Measurements from ENCODE around the gene CLEC3B. TPM values are rescaled to one million over a fixed set of nuclear protein-coding genes. Genes with fewer than 3 reads are reported as not detected.

The CLEC3B gene
- total and polyA plus RNA-seq, 7 donors = 10.3 to 41.7 (median 24.6) TPM

DNA sequence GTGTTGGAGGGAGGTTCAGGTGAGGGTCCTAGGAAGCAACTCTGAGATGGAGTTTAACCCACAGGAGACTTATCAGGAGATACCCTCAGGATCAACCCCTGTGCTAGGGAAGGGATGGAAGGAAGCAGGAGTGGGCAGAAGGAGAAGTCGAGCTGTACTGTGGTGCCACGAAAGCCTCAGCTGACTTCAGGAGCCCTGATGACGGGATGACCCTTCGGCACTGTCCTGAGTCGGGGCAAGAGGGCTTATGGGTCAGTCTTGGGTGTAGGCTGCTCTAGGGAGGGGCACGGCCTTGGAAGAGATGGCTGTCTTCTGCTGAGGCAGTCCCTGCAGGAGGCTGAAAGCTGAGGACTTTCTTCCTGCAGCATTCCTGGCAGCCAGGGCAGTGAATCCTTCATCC, 7.7 kb downstream of the CLEC3B start:
- Histone ChIP-seq H3K36me3 (ENCODE audit: insufficient read depth in 1 of 2, low read depth in 1 of 2) (no peaks in the 10 kb centered on the region), H3K27me3 (ENCODE audit: insufficient read depth in 3 of 3, low read length in 2 of 3) (no peaks in the 10 kb centered on the region), H3K4me3 (no peak overlapping the region), H3K4me1 (peaks cover 4% of the 10 kb centered on the region), H3K9me3 (no peaks in the 10 kb centered on the region), H3K27ac (peak overlapping the region; percentile 39)
- intact Hi-C loops (cut with DNase I) = loop anchor here in 1 of 2 donors (10.0 kb wide), 1 partner anchor 461 kb away; no protein-coding TSS in a partner anchor
- ATAC-seq = no peak
- WGBS, 3 donors = 85 to 92% (median 86%) methylated on average over 6 of the region's 6 CpGs
- TF ChIP-seq, protein P1, sequence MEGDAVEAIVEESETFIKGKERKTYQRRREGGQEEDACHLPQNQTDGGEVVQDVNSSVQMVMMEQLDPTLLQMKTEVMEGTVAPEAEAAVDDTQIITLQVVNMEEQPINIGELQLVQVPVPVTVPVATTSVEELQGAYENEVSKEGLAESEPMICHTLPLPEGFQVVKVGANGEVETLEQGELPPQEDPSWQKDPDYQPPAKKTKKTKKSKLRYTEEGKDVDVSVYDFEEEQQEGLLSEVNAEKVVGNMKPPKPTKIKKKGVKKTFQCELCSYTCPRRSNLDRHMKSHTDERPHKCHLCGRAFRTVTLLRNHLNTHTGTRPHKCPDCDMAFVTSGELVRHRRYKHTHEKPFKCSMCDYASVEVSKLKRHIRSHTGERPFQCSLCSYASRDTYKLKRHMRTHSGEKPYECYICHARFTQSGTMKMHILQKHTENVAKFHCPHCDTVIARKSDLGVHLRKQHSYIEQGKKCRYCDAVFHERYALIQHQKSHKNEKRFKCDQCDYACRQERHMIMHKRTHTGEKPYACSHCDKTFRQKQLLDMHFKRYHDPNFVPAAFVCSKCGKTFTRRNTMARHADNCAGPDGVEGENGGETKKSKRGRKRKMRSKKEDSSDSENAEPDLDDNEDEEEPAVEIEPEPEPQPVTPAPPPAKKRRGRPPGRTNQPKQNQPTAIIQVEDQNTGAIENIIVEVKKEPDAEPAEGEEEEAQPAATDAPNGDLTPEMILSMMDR (IDR thresholded peaks at IDR 0.05) = no peak
- no peak for DNase-seq

DNA sequence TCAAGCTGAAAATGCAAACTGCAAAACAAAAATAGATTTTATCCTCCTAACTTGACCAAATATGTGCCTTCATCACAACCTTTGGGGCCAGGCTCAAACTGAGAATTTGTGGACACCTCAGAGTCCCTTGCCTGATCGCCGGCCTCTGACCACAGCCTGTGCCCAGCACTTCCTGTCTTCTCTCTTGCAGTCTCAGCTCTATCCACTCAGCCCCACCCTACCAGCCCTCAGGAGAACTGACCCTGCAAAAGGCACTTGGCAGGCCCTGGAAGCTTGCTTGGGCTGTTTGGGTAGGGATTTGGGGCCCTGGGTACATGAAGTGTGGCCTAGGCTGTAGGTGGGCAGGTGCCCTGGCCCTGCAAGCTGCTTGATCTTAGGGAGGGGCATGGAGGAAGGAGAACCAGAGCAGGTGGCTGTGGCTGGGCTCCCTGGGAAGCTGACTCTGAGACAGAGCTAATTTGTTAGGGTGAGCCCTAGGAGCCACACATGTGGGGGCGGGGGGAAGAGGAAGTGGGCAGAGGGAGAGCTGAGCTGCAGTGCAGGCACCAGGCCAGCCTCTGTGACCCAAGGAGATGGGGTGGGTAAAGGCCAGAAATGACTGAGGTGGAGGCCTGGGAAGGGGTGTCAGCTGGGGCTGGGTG, 8.6 kb downstream of the CLEC3B start:
- H3K36me3 ChIP-seq (ENCODE audit: insufficient read depth in 1 of 2, low read depth in 1 of 2) = no peaks in the 10 kb centered on the region
- 82 to 93% (median 85%) methylated on average over 3 of the region's 3 CpGs for WGBS, 3 donors
- peak overlapping the region; percentile 39 for H3K27ac ChIP-seq
- H3K27me3 ChIP-seq (ENCODE audit: insufficient read depth in 3 of 3, low read length in 2 of 3) = no peaks in the 10 kb centered on the region
- H3K4me1 ChIP-seq = no peaks in the 10 kb centered on the region
- no peaks in the 10 kb centered on the region for H3K9me3 ChIP-seq
- TF ChIP-seq, protein P1 (IDR thresholded peaks at IDR 0.05) = no peak
- no peak overlapping the region for H3K4me3 ChIP-seq
- ATAC-seq (peak in 2 of 4 donors; percentile 13 to 15), DNase-seq (peak; percentile 77)
- intact Hi-C loops (cut with DNase I) = loop anchor here in 1 of 2 donors (10.0 kb wide), 1 partner anchor 460 kb away; no protein-coding TSS in a partner anchor

DNA sequence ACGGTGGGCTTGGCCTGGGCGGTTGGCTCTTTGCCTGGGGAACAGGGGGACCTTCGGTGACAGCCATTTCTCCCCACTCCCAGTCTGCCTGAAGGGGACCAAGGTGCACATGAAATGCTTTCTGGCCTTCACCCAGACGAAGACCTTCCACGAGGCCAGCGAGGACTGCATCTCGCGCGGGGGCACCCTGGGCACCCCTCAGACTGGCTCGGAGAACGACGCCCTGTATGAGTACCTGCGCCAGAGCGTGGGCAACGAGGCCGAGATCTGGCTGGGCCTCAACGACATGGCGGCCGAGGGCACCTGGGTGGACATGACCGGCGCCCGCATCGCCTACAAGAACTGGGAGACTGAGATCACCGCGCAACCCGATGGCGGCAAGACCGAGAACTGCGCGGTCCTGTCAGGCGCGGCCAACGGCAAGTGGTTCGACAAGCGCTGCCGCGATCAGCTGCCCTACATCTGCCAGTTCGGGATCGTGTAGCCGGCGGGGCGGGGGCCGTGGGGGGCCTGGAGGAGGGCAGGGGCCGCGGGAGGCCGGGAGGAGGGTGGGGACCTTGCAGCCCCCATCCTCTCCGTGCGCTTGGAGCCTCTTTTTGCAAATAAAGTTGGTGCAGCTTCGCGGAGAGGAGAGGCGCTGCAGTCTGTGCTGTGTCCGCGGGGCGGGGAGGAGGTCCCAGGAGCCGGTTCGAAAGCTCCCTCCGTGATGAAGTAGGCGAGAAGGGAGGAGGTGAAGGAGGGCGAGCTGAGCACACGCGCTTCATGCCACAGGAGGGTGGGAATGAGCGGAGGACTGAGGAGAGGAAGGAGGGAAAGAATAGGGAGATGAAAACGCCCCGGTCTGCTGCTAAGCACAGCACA, 9.6 kb downstream of the CLEC3B start:
- ATAC-seq (peak in 3 of 4 donors; percentile 13 to 44 (median 16)), DNase-seq (peak; percentile 41 to 67)
- no peaks in the 10 kb centered on the region for H3K27me3 ChIP-seq (ENCODE audit: insufficient read depth in 3 of 3, low read length in 2 of 3)
- TF ChIP-seq, protein P1 (IDR thresholded peaks at IDR 0.05) = no peak
- peak overlapping the region; percentile 53 for H3K4me3 ChIP-seq
- H3K9me3 ChIP-seq = no peaks in the 10 kb centered on the region
- H3K36me3 ChIP-seq (ENCODE audit: insufficient read depth in 1 of 2, low read depth in 1 of 2) = no peaks in the 10 kb centered on the region
- no peak overlapping the region for H3K27ac ChIP-seq
- H3K4me1 ChIP-seq = no peaks in the 10 kb centered on the region
- intact Hi-C loops (cut with DNase I) = loop anchor here in 1 of 2 donors (2.0 to 10.0 kb wide), 2 partner anchors 175 to 459 kb away; no protein-coding TSS in a partner anchor
- WGBS, 3 donors = 33 to 37% (median 36%) methylated on average over 62 to 64 of the region's 64 CpGs

DNA sequence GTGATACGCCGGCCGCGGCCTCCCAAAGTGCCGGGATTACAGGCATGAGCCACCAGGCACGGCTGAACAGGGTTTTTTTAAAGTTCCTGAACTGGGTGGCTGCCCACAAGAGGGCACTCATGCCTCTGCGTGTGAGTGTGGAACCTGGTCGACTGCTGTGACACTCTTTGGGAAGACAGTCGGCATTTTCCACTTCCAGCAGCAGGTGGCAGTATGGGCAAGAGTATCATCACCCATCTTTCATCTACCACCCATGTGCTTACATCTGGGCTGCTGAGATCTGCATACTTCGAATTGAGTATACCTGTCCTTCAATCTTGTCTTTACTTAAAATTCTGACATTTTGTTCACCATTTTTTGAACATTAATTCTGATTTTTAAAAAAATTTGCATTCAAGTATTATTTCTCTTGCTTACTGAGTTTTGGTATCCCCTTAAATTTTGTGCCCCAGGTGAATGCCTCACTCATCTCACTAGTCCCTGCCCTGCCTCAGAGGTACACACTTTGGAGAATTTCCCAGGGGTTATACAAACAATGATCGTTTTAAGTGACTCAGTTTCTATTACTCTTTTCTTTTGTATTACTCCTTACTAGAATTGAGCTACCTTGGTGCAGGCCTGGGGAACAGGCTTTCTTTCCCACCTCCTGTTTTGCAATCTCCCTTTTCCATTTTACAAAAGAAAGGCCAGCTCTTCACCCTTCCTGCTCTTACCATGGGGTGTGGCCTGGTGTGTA, 11.8 kb downstream of the CLEC3B start:
- 4 to 8% (median 6%) methylated on average over 11 of the region's 11 CpGs for WGBS, 3 donors
- intact Hi-C loops (cut with DNase I) = loop anchor here (1.0 to 10.0 kb wide), 3 partner anchors 173 to 460 kb away; no protein-coding TSS in a partner anchor
- Histone ChIP-seq H3K4me1 (peaks cover 13% of the 10 kb centered on the region), H3K27ac (no peak overlapping the region), H3K9me3 (no peaks in the 10 kb centered on the region), H3K27me3 (ENCODE audit: insufficient read depth in 3 of 3, low read length in 2 of 3) (no peaks in the 10 kb centered on the region), H3K4me3 (no peak overlapping the region), H3K36me3 (ENCODE audit: insufficient read depth in 1 of 2, low read depth in 1 of 2) (no peaks in the 10 kb centered on the region)
- peak; percentile 90 to 94 (median 92) for ATAC-seq
- peak; percentile 90 to 94 for DNase-seq
- TF ChIP-seq, protein P1 (IDR thresholded peaks at IDR 0.05) = peak; percentile 90
